Stimulated activated CD4-positive, alpha-beta T cell treated with anti-CD3 and anti-CD28 coated beads, TNF-alpha, amount 100 ng/mL, for 4 hours (primary cell): ENCODE results near the gene ARPC4.
"Not testable (repeated sequence)": the region's sequence is repeated elsewhere in the genome, so short reads cannot be mapped to it uniquely, and the experiment has no call there.

Experiments
- DNase-seq, 3 experiments: peaks; one replicate each; pipeline ENCODE4 v3.0.0-alpha.2; 2020; ENCODE audit warnings: low read depth in 3 of 3

ARPC4 gene

DNA sequence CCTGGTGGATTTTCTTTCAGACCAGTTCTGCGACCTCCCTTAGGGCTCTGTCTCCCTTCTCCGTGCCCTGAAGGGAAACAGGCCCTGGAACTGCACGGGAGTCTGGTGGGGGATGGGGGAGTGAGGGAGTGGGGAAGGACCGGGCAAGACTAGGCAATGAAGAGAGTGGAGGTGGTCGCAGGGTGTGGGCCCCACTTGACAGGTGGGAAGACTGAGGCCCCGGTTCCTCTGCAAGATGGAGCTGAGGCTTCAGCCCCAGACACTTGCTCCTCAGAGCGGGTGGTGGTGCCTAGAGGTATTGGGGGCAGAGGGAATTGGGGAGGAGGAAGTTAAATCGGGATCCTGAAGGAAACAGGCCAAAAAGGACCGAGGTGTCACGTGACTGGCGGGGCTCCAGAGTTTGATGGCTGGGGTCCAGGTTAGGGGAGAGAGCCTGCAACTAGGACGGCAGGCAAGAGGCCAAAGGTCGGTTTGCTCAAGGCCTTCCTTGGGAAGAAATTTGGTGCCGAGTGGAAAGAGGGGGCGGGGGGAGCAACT is 22.5 kb upstream of the ARPC4 start:
- DNase-seq = no peak

DNA sequence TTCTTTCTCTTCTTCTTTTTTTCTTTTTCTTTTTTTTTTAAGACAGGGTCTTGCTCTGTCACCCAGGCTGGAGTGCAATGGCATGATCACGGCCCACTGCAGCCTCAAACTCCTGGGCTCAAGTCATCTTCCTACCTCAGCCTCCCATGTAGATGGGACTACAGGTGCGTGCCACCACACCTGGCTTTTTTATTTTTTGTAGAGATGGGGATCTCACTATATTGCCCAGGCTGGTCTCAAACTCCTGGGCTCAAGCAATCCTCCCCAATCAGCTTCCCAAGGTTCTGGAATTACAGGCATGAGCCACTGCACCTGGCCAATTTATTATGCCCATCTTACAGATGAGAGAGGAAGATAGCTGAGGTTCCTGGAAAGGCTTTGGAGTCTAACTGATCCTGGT is 21.9 kb upstream of the ARPC4 start:
- not testable (repeated sequence) for DNase-seq

DNA sequence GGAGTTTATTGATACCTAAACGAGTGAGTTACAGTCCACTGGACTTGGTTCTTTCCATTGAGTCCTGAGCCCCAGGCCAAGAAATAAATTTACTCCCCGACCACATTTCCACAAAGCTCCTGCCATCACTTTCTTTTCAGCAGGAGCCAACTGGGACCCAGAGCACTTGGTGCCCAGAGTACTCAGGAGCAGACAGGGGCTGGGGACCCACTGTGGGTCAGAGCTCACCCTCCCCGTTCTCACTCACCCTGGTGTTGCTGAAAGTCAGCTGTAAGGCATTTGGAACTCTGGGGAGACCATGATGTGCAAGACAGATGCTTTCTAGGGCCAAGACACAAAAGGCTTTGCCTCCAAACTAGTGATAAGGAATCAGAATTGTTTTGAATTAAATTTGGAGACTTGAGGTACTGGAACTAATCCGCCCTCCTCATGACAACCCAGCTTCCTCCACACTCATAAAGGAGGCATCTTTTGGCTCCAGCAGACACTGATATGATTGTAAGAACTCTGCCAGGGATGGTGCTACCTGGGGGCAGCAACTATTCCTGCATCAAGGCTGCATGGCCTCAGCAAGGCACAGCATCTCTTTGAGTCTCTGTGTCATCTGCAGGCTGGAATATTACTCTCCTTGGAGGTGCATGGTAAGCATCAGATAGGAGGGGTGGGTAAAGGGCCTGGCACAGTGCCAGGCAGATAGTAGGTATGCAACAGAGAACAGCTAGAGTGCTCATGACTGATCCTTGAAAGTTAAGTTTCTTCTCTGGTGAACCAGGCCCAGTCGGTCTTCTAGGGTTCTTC is 15.8 kb upstream of the ARPC4 start:
- no peak for DNase-seq

DNA sequence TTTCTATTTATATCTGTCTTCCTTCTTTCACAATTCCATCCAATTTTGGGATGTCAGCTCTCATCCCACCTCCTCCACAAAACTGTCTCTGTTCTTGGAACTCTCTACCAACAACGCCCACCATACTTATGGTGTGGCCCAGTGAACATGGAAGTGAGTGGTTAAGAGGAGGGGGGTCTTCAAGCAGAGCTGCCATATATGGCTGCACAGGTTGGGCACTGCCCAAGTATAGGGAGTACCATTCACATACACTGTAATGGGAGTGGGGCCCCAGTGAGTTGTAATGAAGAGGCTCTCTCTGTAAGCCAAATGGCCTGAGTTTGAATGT is 15.2 kb upstream of the ARPC4 start:
- no peak for DNase-seq

DNA sequence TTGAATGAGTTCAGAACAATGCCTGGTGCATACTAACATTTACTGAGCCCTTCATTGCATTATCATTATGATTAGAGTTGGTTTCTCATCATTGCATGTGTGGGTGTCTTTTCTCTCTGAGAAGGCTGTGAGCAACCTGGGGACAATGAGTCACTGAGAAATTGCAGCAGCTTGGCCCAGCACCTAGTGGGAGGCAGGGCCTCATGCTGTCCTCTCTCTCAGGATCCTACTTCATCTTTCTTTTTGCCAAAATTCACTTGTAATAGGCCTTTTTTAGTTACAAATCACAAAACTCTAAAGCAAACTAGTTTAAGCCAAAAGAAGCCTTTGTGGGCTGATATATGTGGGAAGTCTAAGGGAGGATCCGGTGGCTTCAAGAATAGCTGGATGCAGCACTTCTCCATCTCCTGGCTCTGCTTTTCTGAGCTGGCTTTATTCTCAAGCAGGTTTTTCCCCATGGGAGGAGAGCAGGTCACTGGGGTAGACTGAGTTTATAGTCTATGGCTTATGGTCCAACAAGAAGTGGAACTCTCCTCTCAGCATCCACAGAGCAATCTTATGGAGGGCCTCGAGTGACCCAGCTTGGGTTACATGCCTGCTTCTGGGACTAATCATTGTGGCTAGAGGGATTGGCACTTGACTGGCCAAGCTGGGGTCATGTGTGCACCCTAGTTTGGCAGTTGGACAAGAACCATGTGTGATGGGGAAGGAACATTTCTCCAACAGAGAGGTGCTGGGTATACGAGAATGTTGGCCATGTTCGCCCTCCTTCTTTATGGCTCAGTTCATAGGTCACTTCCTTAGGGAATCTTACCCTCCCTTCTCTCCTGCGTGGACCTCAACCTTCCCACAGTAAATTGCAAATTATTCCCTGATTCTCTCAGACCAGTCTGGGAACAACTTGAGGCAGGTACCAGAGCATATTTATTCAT is 14.5 kb upstream of the ARPC4 start:
- peak in 2 of 3 experiments; percentile 28 to 36 for DNase-seq

DNA sequence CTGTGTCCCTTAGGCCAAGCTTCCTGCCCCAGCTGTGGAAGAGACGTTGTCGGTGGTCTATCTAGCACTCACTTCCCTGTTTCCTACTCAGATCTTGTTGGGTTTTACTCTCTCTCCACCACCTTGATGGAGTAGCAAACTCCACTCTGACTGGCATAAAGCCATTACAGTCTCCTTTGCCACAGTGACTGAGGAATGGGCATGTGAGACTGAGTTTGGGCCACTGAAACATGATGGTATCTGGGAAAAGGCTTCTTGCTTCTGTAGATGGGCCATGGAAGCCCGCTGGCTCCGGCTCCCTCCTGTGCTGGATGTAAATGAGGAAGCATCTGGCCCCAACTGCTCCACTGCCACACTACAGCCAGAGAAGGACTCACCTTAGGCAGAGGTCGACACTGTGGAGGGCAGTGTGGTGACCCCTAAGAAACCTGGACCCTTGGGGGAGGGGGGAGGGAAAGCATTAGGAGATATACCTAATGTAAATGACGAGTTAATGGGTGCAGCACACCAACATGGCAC is 13.7 kb upstream of the ARPC4 start:
- no peak for DNase-seq

DNA sequence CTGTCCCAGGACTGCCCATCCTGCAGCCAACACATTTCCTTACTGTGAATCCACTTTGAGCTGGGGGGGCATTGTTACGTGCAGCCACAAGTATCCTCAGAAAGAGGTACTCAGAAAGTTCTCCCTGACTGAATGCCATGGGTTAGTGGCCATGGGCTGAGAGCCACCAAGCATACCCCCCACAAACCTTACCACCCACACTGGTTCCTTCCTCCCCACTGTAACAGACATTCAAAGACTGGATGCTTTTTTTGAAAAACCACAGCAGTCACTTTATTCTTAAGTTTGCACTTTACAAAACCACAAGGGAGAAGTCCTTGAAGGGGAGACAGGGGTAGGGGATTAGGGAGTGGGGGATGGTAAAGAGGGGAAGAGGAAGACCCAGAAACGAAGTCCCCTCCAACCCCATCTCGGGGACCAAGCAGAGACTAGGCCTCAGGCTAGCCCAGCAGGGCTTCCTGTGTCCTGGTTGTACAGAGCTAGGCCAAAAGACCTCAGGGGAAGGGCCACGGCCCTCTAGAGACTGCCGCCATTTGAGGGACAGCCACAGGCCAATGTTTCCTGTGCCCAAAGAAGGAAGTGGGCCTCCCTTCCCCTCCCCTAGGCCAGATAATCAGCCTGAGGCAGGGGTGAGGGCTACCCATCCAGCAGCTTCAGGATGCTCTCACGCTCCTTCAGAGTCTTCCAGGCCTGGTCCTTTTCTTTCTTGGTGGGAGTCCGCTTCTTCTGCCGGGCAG is 13.0 kb upstream of the ARPC4 start:
- DNase-seq = no peak

DNA sequence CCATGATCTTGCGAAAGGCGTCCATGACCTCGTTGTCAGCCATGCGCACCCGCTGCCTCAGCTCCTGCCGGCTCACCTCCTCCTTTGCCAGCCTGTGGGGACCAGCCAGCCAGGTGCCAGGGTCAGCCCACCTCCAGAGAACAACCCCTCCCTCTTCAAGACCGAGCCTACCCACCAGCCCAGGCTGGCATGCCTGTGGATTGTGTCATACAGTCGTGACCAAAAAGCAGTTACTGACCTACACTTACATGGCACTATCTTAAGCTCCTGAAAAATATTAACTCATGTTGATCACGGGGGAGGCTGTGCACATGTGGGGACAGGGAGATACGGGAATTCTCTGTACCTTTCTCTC is 12.4 kb upstream of the ARPC4 start:
- no peak for DNase-seq

DNA sequence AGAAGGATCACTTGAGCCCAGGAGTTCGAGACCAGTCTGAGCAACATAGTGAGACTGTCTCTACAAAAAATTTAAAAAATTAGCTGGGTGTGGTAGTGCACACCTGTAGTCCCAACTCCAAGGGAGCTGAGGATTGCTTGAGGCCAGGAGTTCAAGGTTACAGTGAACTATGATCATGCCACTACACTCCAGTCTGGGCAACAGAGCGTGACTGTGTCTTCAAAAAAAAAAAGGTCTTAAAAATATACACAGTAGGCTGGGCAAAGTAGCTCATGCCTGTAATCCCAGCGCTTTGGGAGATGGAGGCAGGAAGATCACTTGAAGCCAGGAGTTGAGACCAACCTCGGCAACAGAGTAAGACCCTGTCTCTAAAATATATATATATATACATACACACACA is 12.0 kb upstream of the ARPC4 start:
- no peak for DNase-seq

DNA sequence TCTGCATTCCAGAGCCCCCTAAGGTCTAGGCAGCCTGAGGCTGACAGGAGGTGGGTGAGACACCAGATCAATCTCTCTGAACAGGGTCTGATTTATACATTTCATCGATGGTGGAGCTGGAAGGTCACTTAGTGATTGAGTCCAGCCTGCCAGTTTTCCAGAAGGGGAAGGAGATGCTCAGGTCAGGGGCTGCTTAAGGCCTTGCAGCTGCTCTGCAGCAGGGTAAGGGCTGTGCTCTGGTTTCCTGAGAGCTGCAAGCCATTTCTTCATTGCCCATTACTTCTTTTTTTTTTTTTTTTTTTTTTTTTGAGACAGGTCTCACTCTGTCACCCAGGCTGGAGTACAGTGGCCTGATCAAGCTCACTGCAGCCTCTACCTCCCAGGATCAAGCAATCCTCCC is 11.3 kb upstream of the ARPC4 start:
- no peak for DNase-seq

DNA sequence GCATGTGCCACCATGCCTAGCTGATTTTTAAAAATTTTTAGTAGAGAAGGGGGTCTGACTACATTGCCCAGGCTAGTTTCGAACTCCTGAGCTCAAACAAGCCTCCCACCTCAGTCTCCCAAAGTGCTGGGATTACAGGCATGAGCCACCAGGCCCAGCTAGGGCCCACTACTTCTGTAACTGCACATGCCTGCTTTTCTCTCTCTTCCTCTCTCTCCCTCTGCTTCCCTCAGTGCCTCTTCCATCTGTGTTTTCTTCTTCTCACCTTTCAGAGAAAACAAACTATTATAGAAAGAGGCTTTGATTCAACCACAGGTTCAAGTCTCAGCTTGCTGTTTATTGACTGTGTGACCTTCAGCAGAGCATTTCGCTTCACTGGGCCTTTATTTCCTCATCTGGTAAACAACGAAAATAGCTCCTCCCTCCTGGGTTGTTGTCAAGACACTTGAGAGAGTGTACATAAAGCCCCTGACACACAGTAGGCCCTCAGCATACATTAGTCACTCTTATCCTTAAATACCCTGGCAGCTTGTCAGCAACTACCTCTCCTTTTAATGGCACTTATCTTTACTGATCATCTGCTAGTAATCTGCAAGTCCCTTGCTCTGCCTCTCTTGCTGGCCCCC is 10.8 kb upstream of the ARPC4 start:
- no peak for DNase-seq

DNA sequence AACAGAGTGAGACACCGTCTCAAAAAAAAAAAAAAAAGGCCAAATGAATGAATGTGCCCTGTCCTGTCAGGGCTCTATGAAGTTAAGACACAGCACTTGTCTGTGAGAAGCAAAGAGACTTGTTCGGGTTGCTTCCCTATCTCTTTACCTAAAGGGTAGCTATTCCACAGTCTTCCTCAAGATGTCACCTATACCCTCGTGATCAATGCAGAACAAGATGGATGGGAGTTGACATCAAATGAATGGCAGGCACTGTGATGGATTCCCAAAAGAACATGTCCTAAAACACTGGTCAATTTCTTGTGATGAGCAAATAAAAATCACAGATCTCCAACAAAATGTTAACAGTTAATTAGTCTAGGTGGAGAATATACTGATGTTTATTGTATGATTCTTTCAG is 10.1 kb upstream of the ARPC4 start:
- DNase-seq = no peak

DNA sequence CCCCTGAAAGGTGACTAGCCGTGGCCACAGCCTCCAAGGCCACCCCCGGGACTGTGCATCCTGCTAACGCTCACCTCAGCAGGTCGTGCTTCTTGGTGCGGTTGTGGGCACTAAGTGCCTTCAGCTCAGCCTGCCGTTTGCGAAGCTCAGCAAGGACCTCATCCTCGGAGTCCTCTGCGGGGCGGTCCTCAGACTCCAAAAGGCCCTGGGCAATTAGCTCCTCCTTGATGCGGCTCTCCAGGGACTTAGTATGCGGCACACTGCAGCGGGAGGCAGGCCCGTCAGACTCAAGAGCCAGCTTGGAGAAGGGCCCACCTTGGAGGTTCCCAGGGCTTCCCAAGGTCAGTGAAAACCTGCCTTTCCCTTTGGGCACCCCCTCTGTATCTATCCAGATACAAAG is 8.9 kb upstream of the ARPC4 start:
- no peak for DNase-seq

DNA sequence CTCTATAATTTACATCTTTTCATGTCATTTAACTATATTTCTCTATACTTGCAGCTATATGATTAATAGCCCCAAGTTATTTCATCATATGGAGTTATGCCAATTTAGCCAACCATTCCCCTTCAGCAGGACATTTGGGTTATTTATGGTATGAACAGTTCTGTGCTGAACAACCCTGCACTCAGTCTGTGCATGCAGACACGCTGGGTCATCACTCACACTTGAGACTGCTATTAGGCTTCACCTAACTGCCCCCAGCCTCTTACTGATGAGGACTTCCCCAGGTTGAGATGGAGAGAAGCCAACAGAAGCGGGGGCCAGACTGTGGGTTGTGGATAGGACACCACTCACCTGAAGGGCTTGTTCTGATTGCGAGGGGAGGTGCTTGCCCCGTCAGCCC is 7.9 kb upstream of the ARPC4 start:
- DNase-seq = no peak

DNA sequence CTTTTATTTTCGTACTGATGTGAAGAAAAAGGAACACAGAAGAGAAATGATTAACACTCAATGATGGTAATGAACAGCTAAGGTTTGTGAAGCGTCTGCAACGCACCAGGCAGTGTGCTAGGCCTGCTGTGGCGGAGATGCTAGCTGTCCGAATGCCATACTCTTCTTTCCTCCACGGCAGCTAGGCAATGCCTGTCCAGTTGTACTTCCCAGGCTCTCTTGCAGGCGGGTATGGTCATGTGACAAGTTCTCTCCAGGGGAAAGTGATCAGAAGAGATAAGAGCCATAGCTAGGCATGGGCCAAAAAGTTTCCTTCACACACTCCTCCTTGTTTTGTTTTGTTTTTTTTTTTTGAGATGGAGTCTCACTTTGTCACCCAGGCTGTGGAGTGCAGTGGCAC is 7.3 kb upstream of the ARPC4 start:
- no peak for DNase-seq

DNA sequence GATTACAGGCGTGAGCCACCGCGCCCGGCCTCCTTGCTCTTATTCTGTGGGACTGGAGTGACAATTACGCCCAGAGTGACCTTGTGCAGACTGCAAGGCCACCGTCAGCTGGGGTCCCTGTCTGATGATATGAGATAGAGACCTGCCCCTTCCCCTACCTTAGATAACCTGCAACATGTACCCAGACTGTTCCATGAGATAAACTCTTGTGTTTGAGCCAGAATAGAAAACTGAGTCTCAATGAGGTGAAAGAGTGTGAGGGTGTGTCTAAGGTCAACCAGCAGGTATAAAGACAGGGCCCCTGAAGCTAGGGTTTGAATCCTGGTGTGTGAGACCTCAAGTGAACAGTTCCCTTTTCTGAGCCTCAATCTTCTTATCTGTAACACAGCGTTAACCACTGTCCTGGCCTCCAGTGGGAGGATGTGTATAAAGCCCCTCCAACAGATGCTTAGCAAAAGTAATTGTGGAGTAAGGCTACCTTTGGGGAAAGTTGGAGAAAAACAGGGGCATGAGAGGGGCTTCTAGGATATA is 6.6 kb upstream of the ARPC4 start:
- DNase-seq = no peak

DNA sequence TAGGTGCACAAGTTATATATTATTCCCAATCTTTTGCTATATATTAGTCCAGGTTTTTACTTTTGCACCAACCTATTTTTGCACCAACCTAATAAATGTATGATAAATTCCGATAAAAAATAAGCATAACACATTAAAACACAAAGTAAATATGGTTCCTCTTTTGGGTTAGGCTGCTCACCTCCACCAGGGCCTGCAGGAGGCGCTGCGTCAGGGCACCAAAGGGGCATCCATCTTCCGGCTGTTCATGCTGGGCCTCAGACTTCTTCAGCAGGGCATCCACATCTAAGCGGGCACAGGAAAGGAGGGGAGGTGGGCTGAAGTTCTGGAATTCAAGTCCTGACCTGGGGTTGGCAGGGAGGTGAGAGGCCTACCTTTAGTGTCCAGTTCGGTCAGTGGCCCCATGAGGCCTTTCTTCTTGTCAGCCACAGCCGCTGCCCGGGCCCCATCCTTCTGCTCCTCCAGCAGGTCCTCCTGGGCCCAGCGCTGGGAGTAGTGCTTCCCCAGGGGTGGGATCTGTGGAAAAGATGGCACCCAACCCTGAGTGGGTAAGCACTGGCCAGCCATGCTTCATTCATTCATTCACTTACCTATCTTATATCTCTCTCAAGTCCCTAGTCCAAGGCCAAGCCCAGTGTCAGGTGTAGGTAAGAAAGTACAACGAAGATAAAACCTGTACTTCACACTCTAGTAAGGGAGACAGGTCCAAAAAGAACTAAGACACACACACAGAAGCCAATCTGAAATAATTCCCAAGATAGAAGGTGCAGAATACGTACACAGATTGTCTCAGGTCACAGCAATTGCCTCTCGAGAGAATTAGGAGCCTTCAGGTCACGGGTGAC is 5.8 kb upstream of the ARPC4 start:
- DNase-seq = no peak

DNA sequence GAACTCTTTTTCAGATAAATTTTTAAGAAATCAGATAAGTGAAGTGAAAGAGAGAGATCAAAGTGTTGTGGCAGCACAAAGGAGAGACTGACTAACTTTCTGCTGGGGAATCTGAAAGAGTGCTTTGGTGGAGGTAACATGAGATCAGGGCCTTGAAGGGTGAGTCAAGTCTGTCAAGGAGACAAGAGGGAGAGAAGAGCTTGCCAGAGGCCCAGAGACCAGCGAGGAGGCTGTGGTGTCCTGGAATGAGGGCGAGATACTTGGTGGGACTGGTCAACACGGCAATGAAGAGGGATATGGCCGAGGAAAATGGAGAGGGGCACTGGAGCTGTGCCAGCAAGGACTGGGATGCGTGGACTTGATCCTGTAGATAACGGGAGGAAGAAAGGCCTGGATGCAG is 5.2 kb upstream of the ARPC4 start:
- no peak for DNase-seq

DNA sequence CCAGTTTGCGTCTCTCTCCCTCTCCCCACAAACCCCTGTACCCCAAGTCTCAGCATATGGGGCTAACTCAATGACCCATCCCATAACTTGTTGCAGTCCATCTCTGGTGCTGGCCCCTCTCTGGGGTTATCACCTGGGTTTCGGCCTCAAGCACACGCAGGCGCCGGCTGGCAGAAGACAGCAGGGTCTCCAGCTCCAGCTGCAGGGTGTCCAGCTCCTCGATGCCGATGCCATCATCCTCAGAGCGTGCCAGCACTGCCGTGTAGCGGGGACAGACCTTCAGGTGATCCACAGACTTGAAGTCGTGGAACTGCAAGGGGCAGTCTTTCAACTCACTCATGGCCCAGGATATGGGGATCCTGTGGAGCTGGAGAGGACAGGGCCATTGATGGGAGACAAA is 1.8 kb upstream of the ARPC4 start:
- no peak for DNase-seq

DNA sequence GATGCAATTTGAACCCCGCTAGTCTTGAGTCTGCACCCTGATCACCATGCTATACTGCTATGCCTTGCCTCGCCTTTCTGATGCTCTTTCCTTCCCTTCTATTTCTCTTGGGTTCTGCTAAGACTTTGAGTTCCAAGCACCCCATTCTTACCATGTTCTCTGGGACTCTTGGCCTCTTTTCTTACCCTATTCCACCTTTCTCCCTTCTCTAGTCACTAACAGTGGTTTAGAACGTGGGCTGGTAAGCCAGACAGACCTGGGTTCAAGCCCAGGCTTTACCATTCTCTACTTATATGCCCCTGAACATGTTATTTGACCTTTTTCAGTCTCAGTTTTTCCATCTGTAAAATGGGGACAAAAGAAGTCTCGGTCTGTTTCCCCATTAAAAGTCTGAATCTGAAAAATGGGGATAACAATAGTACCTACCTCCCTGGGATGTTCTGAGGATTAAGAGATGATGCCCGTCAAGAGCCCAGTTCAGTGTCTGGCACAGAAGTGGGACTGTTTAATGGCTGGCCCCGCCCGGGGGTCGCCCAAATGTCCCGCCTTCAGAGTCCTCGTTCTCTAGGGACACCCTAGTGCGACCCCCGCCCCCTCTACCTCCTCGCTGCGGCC is 985 bp upstream of the ARPC4 start:
- no peak for DNase-seq
